H1 (cell line): Measurements from ENCODE around the gene DCTN2.

Source experiments
- CTCF ChIP-seq, 3 experiments: IDR thresholded peaks; 1 replicate in 2 of 3; 2 replicates in 1 of 3; pipeline versions ENCODE4 v1.5.1 to v1.6.1; 2011; ENCODE audit warnings: low read length in 3 of 3, mild to moderate bottlenecking in 3 of 3, inconsistent platforms in 2 of 3, low read depth in 1 of 3, moderate library complexity in 1 of 3; ENCODE audit not compliant: insufficient read depth in 1 of 3; ENCODE audit errors: control extremely low read depth in 1 of 3
- EP300 ChIP-seq, 2 experiments: IDR thresholded peaks; 1 replicate in 1 of 2; 2 replicates in 1 of 2; pipeline ENCODE4 v1.6.1; 2011 to 2012; ENCODE audit warnings: low read depth in 2 of 2, low read length in 2 of 2, mild to moderate bottlenecking in 2 of 2, borderline replicate concordance in 1 of 2, inconsistent platforms in 1 of 2, moderate library complexity in 1 of 2
- FOSL1 ChIP-seq: IDR thresholded peaks from 2 replicates; pipeline ENCODE4 v1.6.1; 2011; ENCODE audit warnings: mild to moderate bottlenecking, low read depth, low read length, moderate library complexity; ENCODE audit not compliant: insufficient read depth
- GABPA ChIP-seq: IDR thresholded peaks from 2 replicates; pipeline ENCODE4 v1.6.1; 2011; ENCODE audit warnings: mild to moderate bottlenecking, low read length, moderate library complexity, borderline replicate concordance; ENCODE audit not compliant: insufficient read depth
- JUND ChIP-seq: IDR thresholded peaks from 2 replicates; pipeline ENCODE4 v1.6.1; 2011; ENCODE audit warnings: mild to moderate bottlenecking, improper control_type of control experiment, low read length
- MAFK ChIP-seq: IDR thresholded peaks from 2 replicates; pipeline ENCODE4 v1.6.1; 2012; ENCODE audit warnings: low read depth, mild to moderate bottlenecking, improper control_type of control experiment, low read length
- NRF1 ChIP-seq: IDR thresholded peaks from 2 replicates; pipeline ENCODE4 v1.6.1; 2011; ENCODE audit warnings: mild to moderate bottlenecking, low read depth, low read length, improper control_type of control experiment
- POLR2A ChIP-seq, 2 experiments: IDR thresholded peaks; 1 replicate in 1 of 2; 2 replicates in 1 of 2; pipeline ENCODE4 v1.6.1; 2011; ENCODE audit warnings: low read depth in 2 of 2, low read length in 2 of 2, mild to moderate bottlenecking in 2 of 2; ENCODE audit errors: control extremely low read depth in 1 of 2
- TAF1 ChIP-seq: IDR thresholded peaks from 2 replicates; pipeline ENCODE4 v1.6.1; 2011; ENCODE audit warnings: mild to moderate bottlenecking, low read depth, low read length
- TBP ChIP-seq: IDR thresholded peaks from 2 replicates; pipeline ENCODE4 v1.6.1; 2011; ENCODE audit warnings: low read depth, low read length, improper control_type of control experiment
- TEAD4 ChIP-seq: IDR thresholded peaks from 2 replicates; pipeline ENCODE4 v1.6.1; 2012; ENCODE audit warnings: low read depth, low read length, inconsistent platforms, mixed read lengths
- YY1 ChIP-seq: IDR thresholded peaks from 2 replicates; pipeline ENCODE4 v1.6.1; 2011; ENCODE audit warnings: low read depth, mild to moderate bottlenecking, low read length
- ZNF274 ChIP-seq: IDR thresholded peaks from 2 replicates; pipeline ENCODE4 v1.7.0; 2012; ENCODE audit warnings: low read length, borderline replicate concordance; ENCODE audit errors: extremely low read depth

GRCh38 chr12:57485695-57486094 lies 61.3 kb downstream of the DCTN2 start:
- no peak for TF ChIP-seq EP300 (IDR thresholded peaks at IDR 0.05; ENCODE audit: borderline replicate concordance in 1 of 2, low read depth in 2 of 2, low read length in 2 of 2)
- TF ChIP-seq CTCF (IDR thresholded peaks at IDR 0.05; ENCODE audit: control extremely low read depth in 1 of 3, insufficient read depth in 1 of 3, low read depth in 1 of 3, low read length in 3 of 3), result no peak
- no peak for TF ChIP-seq TBP
- no peak for TF ChIP-seq MAFK
- TF ChIP-seq TAF1, result no peak
- TF ChIP-seq YY1, result no peak
- TF ChIP-seq JUND, result no peak
- TF ChIP-seq ZNF274, result no peak
- TF ChIP-seq FOSL1, result no peak
- TF ChIP-seq GABPA, result no peak
- no peak for TF ChIP-seq NRF1
- no peak for TF ChIP-seq TEAD4
- no peak for TF ChIP-seq POLR2A (IDR thresholded peaks at IDR 0.05; ENCODE audit: control extremely low read depth in 1 of 2, low read depth in 2 of 2, low read length in 2 of 2)
